ENCODE measurements around the gene C10orf105. TPM values are rescaled to one million over a fixed set of nuclear protein-coding genes. Genes with fewer than 3 reads are reported as not detected.
A peak's percentile ranks its signal among the peaks of the same experiment; 100 is the strongest.

C10orf105 gene
- total RNA-seq, 1 donor from 2014 or later, result not detected

DNA sequence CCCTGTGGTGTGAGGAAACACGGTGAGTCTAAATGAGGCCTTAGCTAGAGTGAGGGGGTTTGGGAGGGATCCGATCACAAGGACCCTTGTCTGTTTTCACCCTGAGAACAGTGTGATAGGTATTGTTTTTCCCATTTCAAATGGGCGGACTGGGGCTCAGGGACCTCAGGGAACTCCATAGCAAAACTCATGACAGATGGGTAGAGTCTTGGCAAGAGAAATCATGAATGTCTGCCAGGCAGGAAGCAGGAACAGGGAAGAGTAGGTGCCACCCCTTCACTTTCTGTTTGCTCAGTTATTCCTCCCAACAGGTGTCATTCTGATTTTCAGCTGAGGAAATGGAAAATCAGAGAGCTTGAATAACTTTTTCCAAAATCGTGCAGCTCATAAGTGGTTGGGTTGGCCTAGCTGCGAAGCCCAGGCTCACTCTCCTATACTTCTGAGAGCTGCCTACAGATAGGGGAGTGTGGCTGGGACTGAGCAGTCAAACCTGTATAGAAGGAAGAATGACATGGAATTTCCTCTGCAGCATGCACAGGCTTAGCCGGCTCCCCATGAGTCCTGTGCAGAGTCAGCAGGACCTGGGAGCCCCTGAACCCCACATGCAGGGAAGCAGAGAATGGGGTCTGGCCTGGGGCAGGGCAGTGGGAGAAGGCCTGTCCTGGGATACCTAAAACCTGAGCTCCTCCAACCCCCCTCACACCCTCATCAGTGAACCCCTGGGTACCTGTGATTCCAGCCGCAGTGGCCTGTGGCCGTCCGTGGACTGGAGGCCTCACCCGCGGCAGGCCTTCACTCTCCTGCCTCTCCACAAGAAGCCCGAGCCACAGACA is 17.6 kb upstream of the C10orf105 start:
- peak; percentile 52 to 91 for DNase-seq (ENCODE audit: low read depth in 2 of 2)

DNA sequence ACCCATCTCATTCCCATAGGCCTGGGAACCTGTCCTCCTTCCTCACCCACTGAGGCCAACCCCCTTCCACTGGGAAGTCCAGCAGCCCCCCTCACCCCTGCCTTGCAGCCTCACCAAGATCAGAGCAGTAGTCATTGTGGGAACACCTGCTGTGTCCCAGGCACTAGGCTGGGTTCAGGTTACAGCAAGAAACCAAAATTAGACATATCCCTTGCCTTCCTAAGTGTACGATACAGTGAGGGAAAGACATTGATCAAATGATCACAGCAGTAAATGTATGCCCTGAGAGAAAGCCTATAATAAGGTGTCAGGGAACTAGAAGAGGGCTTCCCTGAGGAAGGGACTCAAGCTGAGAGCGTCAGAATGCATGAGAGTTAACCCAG is 17.0 kb upstream of the C10orf105 start:
- DNase-seq (ENCODE audit: low read depth in 2 of 2), result no peak

DNA sequence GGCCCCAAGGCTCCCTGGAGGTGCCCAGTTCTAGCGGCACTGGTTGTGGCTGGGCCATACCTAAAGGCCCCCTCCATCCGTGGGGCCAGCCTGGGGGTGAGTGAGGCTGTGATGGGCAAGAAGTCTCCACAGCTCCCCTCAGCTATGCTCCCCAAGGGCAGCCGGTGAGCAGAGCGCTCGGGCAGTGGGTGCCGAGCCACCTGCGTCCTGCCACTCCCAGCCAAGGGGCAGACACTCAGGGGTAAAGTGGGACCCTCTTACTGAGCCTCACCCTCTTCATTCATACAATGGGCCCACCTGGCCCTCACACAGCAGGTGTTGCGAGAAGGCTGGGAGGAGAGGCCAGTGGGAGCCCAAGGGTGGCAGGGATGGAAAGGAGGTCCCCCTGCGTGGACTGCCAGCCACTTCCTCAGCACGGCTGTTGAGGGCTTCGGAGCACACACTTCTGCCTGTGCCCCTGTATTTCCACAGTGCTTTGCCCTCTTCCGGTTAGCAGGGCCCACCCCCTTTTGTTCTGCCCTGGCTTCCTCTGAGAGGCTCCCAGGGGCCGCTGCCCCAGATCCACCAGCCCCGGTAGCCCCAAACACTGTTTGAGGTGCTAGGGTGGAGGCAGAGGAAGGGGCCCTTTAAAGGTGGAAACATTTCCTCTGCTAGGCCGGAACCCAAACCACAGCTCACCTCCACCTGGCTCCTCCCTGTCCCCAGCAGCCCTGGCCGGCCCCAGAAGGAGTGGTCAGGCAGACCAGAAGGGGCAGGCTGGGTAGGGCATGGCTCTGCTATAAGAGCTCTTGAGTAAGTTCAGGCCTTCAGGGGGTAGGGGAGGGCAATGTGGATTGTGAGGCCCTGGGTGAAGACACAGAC is 16.4 kb upstream of the C10orf105 start:
- no peak for DNase-seq (ENCODE audit: low read depth in 2 of 2)

DNA sequence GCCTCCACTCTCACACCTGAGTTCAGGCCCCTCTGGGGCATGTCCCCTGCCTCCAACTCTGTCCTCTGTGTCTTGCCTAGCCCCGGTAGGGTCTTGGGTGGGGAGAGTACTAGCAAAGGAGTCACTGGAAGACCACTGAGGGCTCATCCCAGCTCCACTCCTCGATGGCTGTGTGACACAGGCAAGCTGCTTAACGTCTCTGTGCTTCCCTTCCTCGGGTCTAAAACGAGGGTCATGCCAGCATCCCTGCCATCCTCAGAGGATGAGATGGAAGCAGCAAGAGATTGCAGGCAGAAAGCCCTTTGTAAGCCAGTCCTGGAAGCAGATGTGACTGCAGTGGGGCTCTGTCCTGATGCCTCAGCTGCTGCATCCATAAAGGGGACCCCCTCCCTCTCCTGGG is 15.2 kb upstream of the C10orf105 start:
- DNase-seq (ENCODE audit: low read depth in 2 of 2), result no peak

DNA sequence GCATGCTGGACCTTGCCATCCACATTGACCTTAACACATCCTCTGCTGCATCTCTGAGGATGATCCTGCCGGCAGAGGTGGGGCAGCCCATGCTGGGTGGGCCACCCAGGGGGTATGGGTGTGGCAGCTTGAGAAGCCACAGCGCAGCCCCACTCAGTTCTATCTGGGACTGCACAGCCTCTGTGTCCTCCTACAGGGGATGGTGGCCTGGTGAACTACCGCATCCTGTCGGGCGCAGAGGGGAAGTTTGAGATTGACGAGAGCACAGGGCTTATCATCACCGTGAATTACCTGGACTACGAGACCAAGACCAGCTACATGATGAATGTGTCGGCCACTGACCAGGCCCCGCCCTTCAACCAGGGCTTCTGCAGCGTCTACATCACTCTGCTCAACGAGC is 12.2 kb upstream of the C10orf105 start:
- no peak for DNase-seq (ENCODE audit: low read depth in 2 of 2)

DNA sequence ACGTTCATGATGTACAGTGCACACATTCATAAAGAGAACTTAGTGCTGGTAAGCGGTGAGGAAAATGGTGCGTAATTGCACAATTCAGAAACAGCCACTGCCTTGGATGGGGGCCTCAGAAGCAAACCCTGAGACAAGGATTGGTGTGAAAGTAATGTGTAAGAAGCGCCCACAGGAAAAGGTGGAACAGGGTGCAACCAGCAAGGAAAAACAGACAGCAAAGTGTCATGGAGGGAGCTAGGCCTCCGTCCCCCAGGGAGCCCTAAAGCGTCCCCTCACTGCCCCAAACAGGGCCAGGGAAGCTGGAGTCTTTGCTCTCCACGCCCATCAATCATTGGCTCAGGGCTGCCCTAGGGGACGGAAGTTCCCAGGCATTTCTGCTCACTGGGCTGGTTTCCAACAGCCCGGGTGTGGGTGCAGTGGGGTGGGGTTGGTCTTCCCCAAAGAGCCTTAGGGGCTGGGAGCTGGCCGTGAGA is 9.6 kb upstream of the C10orf105 start:
- DNase-seq (ENCODE audit: low read depth in 2 of 2), result no peak

DNA sequence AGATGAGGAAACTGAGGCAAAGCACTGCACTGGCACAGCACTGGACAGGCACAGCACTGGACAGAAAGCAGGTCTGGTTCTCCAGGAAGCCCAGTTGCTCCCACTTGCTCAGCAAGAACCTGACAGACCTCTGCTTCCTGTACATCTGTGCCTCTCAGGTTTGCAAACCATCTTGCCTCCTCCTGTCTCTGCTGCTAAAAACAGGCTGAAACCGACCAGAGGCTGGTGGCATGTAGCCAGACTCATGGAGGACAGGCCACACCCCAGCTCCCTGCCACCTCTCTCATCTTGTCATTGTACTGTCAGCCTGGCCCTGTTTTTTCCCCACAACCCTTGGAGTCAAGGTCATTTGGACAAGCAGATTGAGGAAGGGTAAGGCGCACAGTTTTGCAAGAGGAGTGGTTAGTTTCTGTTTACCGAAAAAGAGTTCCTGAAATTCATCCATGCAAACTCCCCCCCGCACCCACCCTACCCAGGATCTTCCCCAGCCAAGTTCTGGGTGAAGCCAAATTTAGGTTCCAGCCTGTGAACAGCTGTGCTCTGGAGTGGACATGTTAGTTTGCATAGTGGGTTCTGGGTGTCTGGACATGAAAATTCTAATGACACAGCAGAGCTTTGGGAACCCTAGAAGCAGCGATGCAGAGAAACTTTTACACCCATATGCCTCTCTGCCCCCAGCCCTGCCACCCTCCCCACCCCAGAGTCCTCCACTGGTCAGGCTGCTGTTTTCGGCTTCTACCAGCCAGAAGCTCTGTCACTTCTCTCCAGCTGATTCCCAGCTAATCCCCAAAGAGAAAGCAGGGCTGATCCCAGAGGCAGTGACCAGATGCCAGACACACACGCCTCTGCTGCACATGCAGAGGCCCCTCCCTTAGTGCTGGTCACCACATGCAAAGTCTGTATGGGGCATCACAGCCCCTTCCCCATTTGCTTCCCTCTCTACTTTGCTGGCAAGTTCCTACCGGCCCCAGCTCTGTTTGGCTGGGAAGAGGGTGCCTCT is 8.5 kb upstream of the C10orf105 start:
- no peak for DNase-seq (ENCODE audit: low read depth in 2 of 2)

DNA sequence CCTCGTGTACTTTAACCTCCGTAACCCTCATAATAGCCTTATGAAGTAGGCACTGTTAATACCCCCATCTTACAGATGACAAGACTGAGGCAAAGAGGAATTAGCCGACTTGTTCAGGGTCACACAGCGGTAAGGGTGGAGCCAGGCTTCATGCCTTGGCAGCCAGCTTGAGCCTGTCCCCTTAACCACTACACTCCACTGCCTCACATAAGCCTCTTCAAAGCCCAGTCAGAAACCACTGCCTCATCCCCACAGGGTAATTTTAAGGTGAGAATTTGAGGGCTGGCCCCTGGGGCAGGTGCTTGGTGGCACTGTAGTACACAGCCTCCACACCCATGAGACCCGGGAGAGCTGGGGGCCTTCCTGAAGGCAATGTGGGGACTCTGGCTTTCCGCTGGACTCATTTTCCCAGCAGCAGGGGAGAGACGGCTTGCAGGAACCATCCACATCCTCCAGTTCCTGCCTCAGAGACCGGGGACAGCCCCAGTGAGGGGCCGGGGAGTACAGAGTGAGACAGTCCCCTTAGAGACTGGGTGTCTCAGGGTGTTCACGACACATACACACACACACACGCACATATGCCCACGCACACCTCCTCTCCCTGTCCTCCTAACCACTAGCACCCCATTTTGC is 7.6 kb upstream of the C10orf105 start:
- no peak for DNase-seq (ENCODE audit: low read depth in 2 of 2)

DNA sequence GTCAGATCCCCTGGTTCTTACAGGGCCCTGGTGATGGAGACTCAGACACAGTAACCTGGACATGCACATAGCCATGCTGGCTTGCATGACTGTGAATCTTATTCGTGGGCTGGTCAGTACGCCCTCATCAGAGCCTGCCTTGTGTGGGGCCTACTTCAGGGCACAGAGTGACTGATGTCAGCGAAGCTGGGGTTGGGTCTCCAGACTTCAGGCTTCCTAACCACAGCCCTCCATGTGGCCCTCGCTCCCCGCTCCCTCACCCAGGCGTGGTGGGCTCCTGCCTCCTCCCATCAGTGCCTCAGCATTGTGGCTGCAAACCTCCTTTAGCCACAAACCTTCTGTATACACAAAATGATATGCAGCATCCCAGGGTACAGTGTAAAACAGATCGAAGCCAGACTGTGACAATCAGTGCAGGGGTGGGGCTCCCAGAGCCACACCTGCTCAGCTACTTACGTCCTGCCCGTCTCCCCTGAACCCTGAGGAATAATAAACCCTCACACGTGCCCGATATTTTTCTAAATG is 7.1 kb upstream of the C10orf105 start:
- DNase-seq (ENCODE audit: low read depth in 2 of 2), result no peak

DNA sequence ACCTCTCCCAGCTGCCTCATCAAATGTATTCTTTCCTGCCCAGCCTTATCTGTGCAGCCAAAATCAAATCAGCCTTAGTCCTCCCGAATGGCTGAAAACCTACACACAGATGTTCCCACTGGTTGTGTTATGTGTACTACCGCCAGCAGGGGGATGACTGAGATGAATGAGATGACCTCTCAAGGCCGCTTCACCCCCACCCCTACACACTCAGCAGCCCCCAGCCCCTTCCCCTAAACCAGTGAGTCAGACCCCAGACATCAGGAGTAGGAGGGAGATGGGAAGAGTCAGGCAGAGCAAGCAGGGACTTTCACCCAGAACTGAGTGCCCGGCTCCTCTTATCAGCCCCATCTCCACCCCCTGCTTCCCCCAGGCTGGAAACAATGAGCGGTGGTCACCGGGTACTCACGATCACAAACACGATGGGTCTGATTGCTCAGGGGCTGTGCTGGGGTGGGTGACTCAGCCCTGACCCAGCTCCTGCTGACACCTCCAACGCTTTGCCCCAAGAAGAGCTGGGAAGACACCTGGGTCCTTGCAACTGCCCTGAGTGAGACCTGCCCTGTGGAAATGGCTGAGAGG is 6.5 kb upstream of the C10orf105 start:
- DNase-seq (ENCODE audit: low read depth in 2 of 2), result peak in 1 of 2 donors; percentile 62

DNA sequence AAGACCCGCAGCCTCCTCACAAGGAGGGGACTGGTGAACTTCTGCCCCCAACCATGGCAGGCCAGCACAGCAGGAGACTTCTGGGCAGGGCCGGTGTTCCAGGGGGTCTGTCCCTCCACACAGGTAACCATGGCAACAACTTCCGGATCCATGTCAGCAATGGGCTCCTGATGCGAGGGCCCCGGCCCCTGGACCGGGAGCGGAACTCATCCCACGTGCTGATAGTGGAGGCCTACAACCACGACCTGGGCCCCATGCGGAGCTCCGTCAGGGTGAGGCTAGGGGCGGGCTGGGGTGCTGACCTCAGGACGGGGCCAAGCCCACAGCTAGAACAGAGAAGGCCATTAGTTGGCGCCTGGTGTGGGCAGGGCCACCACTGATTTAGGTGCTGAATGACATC is 5.7 kb upstream of the C10orf105 start:
- no peak for DNase-seq (ENCODE audit: low read depth in 2 of 2)

DNA sequence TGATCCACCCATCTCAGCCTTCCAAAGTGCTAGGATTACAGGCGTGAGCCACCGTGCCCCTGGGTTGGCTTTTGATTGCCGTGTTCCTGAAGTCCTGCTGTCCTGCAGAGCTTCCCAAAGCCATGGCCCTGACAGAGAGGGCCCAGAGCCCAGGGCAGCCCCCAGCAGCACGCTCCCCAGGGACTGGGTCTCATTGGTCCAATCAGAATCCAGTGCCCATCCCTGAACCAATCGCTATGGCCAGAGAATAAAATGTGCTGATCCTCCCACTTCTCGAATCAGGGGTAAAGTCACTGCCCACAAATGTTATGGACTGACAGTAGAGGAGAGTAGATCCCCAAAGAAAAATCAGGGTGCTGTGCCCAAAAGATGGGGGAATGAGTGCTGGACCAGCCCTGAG is 5.0 kb upstream of the C10orf105 start:
- no peak for DNase-seq (ENCODE audit: low read depth in 2 of 2)

DNA sequence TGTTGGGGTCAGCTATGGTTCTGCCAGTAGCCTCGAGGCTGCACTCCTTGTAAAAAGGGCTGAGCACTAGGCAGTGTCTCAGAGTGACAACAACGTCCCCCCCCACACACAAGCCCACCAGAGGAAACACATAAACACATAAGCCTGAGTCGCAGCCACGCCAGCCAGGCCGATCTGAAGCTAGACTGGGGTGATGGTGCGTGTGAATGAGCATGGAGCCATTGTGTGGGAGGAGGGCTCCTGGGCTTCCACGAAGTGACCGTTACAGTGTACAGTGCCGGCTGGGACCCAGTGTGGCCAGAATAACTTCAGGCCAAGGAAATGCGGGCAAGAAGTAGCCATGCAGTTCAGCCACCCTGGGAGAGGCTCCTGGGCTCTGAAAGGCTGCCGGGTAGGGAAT is 3.7 kb upstream of the C10orf105 start:
- no peak for DNase-seq (ENCODE audit: low read depth in 2 of 2)

DNA sequence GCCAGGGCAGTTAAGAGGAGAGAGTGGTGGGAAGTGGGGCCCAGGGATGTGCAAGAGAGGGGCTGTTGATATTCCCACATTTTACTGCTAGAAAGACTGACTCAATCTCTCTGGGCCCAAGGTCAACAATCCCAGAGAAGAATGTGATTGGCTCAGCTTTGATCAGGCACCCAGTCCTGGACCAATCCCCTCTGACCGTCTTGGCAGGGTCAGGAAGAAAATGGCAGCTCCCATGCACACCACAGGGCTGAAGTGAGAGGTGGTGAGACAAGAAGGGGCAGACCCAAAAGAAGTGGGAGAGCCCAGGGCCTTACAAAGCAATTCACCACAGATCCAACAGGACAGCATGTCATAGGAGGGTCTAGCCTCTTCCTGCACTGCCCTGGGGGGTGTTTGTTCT is 3.3 kb upstream of the C10orf105 start:
- no peak for DNase-seq (ENCODE audit: low read depth in 2 of 2)

DNA sequence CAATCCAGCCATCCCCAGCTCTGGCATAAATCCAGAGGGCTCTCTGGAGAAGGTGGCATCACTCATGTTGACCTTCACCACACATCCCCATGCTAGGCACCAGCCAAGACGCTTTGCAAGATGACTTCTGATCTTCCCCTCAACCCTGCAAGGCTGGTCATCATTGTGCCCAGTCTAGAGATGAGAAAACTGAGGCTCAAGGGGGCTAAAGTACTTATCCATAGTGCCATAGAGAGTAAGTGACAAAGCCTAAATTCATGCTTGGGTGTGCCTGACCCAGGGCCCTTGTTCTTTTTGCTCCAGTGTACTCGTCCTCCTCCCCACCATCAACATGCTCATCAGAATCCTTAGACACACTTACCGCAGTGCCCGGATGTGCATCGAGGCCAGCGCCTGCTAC is 1.7 kb upstream of the C10orf105 start:
- DNase-seq (ENCODE audit: low read depth in 2 of 2), result no peak

DNA sequence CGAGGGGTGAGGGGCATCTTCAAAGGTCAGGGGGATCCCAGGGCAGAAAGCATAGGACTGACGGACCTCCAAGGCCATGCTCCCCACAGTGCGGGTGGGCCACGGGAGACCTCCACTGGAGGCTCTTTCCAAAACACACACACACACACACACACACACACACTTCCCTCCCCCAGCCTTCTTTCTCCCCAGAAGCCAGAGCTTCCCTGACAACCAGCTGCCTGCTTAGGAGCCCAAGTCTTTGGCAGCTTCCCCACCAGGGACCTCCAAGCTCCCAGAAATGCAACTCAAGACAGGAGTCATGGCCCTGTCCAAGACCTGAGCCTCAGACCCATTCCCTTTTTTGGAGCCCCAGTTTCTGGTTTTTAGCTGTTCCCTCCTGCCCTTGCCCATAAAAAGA is 710 bp upstream of the C10orf105 start:
- no peak for DNase-seq (ENCODE audit: low read depth in 2 of 2)

DNA sequence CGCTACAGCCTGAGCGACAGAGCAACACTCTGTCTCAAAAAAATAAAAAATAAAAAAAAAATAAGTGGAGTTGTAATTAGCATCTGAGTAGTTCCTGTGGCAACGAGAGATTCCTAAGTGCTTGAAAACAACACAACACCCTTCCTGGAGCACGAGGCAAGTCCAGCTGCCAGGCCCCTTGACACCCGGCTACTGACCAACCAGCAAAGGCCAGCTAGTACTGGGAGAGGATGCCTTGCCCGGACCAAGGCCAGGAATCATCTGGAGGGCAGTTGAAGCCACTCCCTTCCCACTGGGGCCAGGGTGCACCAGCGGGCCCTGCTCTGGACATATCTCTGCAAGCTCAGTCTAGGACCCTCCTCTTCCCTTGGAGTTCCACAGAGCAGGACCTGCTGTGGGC is 536 bp downstream of the C10orf105 start:
- DNase-seq (ENCODE audit: low read depth in 2 of 2), result no peak

DNA sequence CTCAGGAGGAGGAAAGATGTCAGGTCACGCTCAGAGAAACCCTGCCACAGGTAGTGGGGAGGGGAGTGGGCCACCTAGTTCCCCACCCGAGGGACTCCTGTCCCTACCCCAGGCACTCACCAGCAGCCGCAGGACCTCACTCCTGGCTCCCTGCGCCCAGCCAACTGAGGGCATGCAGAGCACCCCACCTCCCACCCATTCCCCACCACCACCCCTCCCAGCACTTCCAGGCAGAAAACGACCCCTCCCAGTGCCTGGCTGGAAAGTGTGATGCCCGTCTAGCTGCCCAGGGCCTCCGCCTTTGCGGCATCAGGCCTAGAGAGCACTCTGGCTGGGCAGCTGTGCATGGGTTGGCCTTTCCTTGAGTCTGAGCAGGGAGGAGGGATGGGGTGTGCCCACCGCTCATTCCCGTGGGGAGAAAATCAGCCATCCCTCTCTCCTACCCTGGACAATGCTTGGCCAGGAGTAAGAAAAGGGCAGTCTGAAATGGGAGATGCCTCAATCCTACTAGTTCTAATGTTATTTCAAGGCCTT is 1.3 kb downstream of the C10orf105 start:
- no peak for DNase-seq (ENCODE audit: low read depth in 2 of 2)

DNA sequence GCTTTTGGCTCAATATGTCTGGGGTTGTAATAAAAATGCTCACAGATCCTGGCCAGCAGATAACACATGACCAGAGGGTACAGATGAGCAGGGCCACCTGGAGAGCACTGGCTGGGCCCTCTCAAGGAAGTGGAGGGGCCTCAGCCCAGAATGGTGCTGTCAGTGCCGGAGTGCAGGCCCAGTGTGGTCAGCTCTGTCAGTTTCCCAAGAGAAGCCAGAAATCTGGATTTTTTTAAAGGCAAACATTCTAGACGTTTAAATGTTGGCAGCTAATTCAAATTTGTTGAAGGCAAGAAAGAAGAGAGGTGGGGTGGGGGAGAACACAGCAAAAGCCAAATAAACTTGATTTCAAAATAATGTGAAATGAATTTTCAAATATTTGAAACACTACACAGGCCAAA is 2.0 kb downstream of the C10orf105 start:
- no peak for DNase-seq (ENCODE audit: low read depth in 2 of 2)

DNA sequence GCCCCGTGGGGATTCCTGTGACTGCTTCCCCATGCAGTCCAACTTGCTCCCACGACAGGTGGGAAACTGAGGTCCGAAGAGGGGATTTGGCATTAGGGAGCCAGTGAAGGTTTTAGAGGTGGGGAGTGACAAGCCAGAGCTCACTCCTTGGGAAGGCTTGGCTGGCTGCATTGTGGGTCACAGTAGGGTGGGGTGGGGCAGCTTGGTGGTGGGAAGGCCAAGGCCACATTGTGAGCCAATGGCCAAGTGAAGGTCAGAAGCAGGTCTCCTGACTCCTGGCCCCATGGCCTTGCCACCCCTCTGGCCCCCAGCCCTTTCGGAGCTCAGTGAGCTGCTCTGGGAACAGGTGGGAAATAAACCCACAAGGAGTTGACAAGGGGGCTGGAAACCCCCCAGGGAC is 2.5 kb downstream of the C10orf105 start:
- no peak for DNase-seq (ENCODE audit: low read depth in 2 of 2)

Data from dermis microvascular lymphatic vessel endothelial cell (primary cell).